ENCODE results near the gene CLUH. TPM values are rescaled to one million over a fixed set of nuclear protein-coding genes. Genes with fewer than 3 reads are reported as not detected.
"Not testable (repeated sequence)": the region's sequence is repeated elsewhere in the genome, so short reads cannot be mapped to it uniquely, and the experiment has no call there.

Gene CLUH
- total RNA-seq, 1 donor from 2014 or later = 6.8 TPM

DNA sequence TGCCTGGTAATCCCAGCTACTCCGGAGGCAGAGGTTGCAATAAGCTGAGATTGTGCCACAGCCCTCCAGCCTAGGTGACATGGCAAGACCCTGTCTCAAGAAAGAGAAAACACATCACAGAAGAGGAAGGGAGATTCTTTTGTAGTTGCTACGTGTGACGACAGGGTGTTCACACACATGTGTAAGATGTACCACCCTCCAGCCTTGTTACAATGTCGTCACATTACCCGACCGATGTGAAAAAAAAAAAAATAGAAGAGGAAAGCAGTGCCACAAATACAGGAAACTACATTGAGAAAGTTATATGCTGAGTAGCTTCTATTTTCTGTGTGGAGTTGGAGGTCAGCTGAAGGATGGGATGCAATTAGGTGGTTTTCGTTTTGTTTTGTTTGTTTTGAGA lies 56.0 kb downstream of the CLUH start:
- Mint-ChIP-seq H3K36me3 (peaks cover 34% of the 10 kb centered on the region), H3K27me3 (ENCODE audit: insufficient read depth, low read depth) (peaks cover 2% of the 10 kb centered on the region), H3K27ac (no peak overlapping the region), H3K4me3 (no peak overlapping the region), H3K9me3 (peaks cover 9% of the 10 kb centered on the region), H3K4me1 (no peaks in the 10 kb centered on the region)
- no peak overlapping the region for H2AFZ ChIP-seq (replicated peaks)
- no peak for TF ChIP-seq CTCF (IDR thresholded peaks at IDR 0.05)
- TF ChIP-seq EZH2 (IDR thresholded peaks at IDR 0.05) = no peak
- TF ChIP-seq EZH2phosphoT487 (IDR thresholded peaks at IDR 0.05) = no peak
- H3K27ac ChIP-seq = no peak overlapping the region
- H3K79me2 ChIP-seq (ENCODE audit: low read depth) = peaks cover 97% of the 10 kb centered on the region
- no peaks in the 10 kb centered on the region for H3K4me1 ChIP-seq
- no peak overlapping the region for H3K4me2 ChIP-seq
- H3K27me3 ChIP-seq = no peaks in the 10 kb centered on the region
- no peak for DNase-seq (ENCODE audit: low spot score)
- no peak overlapping the region for H3K9ac ChIP-seq
- H3K36me3 ChIP-seq = no peaks in the 10 kb centered on the region
- H3K4me3 ChIP-seq = no peak overlapping the region
- no peaks in the 10 kb centered on the region for H3K9me3 ChIP-seq (ENCODE audit: low read depth)
- H3F3A ChIP-seq (ENCODE audit: low read depth) = peaks cover 9% of the 10 kb centered on the region
- H4K20me1 ChIP-seq (ENCODE audit: low read depth) = peaks cover 63% of the 10 kb centered on the region

DNA sequence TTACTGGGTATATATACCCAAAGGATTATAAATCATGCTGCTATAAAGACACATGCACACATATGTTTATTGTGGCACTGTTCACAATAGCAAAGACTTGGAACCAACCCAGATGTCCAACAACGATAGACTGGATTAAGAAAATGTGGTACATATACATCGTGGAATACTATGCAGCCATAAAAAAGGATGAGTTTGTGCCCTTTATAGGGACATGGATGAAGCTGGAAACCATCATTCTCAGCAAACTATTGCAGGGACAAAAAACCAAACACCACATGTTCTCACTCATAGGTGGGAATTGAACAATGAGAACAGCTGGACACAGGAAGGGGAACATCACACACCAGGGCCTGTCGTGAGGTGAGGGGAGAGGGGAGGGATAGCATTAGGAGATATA lies 58.7 kb downstream of the CLUH start:
- H3K4me2 ChIP-seq; H3F3A ChIP-seq (ENCODE audit: low read depth); H3K27ac Mint-ChIP-seq; H2AFZ ChIP-seq (replicated peaks); H3K4me3 ChIP-seq; H3K36me3 ChIP-seq; H3K9ac ChIP-seq; DNase-seq (ENCODE audit: low spot score); H3K27me3 ChIP-seq; H3K4me1 ChIP-seq; H3K4me1 Mint-ChIP-seq; H3K9me3 Mint-ChIP-seq; H3K4me3 Mint-ChIP-seq; H3K9me3 ChIP-seq (ENCODE audit: low read depth); H3K27ac ChIP-seq; H3K27me3 Mint-ChIP-seq (ENCODE audit: insufficient read depth, low read depth): not testable (repeated sequence)
- Histone ChIP-seq H3K79me2 (ENCODE audit: low read depth) (peaks cover 97% of the 10 kb centered on the region), H4K20me1 (ENCODE audit: low read depth) (peaks cover 44% of the 10 kb centered on the region)
- H3K36me3 Mint-ChIP-seq = peaks cover 32% of the 10 kb centered on the region

DNA sequence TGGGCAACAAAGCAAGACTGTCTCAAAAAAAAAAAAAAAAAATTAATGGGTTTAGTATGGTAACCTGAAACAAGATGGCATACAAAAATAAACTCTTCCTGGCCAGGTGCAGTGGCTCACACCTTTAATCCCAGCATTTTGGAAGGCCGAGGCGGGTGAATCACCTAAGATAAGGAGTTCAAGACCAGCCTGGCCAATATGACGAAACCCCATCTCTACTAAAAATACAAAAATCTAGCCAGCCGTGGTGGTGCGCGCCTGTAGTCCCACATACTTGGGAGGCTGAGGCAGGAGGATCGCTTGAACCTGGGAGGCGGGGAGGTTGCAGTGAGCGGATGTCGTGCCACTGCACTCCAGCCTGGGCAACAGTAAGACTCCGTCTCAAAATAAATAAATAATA lies 62.4 kb downstream of the CLUH start:
- Mint-ChIP-seq H3K4me1 (no peaks in the 10 kb centered on the region), H3K27ac (no peak overlapping the region), H3K9me3 (peaks cover 8% of the 10 kb centered on the region), H3K27me3 (ENCODE audit: insufficient read depth, low read depth) (peaks cover 4% of the 10 kb centered on the region), H3K36me3 (peaks cover 42% of the 10 kb centered on the region), H3K4me3 (no peak overlapping the region)
- H3F3A ChIP-seq (ENCODE audit: low read depth) = peaks cover 9% of the 10 kb centered on the region
- peaks cover 89% of the 10 kb centered on the region for H3K79me2 ChIP-seq (ENCODE audit: low read depth)
- no peaks in the 10 kb centered on the region for H3K9me3 ChIP-seq (ENCODE audit: low read depth)
- no peak for DNase-seq (ENCODE audit: low spot score)
- no peak overlapping the region for H2AFZ ChIP-seq (replicated peaks)
- H3K9ac ChIP-seq = no peak overlapping the region
- no peak overlapping the region for H3K4me2 ChIP-seq
- H3K27me3 ChIP-seq = no peaks in the 10 kb centered on the region
- H3K4me1 ChIP-seq = no peaks in the 10 kb centered on the region
- TF ChIP-seq EZH2phosphoT487 (IDR thresholded peaks at IDR 0.05) = no peak
- TF ChIP-seq EZH2 (IDR thresholded peaks at IDR 0.05) = no peak
- no peak for TF ChIP-seq CTCF (IDR thresholded peaks at IDR 0.05)
- no peak overlapping the region for H3K4me3 ChIP-seq
- H3K36me3 ChIP-seq = peaks cover 13% of the 10 kb centered on the region
- no peak overlapping the region for H3K27ac ChIP-seq
- H4K20me1 ChIP-seq (ENCODE audit: low read depth) = peaks cover 11% of the 10 kb centered on the region

DNA sequence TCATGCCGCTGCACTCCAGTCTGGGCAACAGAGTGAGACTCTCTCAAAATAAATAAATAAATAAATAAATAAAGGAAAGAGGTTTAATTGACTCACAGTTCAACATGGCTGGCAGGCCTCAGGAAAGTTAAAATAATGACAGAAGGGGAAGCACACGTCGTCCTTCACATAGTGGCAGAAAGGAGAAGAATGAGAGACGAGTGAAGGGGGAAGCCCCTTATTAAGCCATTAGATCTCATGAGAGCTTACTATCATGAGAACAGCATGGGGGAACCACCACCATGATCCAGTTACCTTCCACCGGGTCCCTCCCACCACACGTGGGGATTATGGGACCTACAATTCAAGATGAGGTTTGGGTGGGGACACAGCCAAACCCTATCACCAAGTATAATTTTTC lies 63.6 kb downstream of the CLUH start:
- Mint-ChIP-seq H3K27ac (no peak overlapping the region), H3K9me3 (peaks cover 8% of the 10 kb centered on the region), H3K27me3 (ENCODE audit: insufficient read depth, low read depth) (peaks cover 3% of the 10 kb centered on the region), H3K36me3 (peaks cover 39% of the 10 kb centered on the region), H3K4me3 (no peak overlapping the region), H3K4me1 (no peaks in the 10 kb centered on the region)
- H3K4me1 ChIP-seq = no peaks in the 10 kb centered on the region
- H3K9ac ChIP-seq = no peak overlapping the region
- peaks cover 13% of the 10 kb centered on the region for H3K36me3 ChIP-seq
- no peak overlapping the region for H3K27ac ChIP-seq
- H4K20me1 ChIP-seq (ENCODE audit: low read depth) = peaks cover 18% of the 10 kb centered on the region
- H3K4me3 ChIP-seq = no peak overlapping the region
- no peak for TF ChIP-seq CTCF (IDR thresholded peaks at IDR 0.05)
- TF ChIP-seq EZH2phosphoT487 (IDR thresholded peaks at IDR 0.05) = no peak
- no peak for TF ChIP-seq EZH2 (IDR thresholded peaks at IDR 0.05)
- no peak overlapping the region for H2AFZ ChIP-seq (replicated peaks)
- DNase-seq (ENCODE audit: low spot score) = no peak
- no peak overlapping the region for H3K4me2 ChIP-seq
- H3F3A ChIP-seq (ENCODE audit: low read depth) = peaks cover 9% of the 10 kb centered on the region
- peaks cover 85% of the 10 kb centered on the region for H3K79me2 ChIP-seq (ENCODE audit: low read depth)
- no peaks in the 10 kb centered on the region for H3K27me3 ChIP-seq
- no peaks in the 10 kb centered on the region for H3K9me3 ChIP-seq (ENCODE audit: low read depth)

Measured in neural progenitor cell (in vitro differentiated cells).